ENCODE measurements around the gene GNGT2. TPM values are rescaled to one million over a fixed set of nuclear protein-coding genes. Genes with fewer than 3 reads are reported as not detected.
A peak's percentile ranks its signal among the peaks of the same experiment; 100 is the strongest.

The GNGT2 gene
- polyA plus RNA-seq, 2 donors = 0.86 to 1.3 TPM

- 3 to 4% methylated on average over 58 of the region's 58 CpGs for WGBS, 2 donors
- peaks cover 0 to 3% of the 10 kb centered on the region in 2 donors for H3K4me1 ChIP-seq (ENCODE audit: control insufficient read depth in 2 of 2, insufficient read depth in 2 of 2, low read length in 1 of 2)
- peak within 1 kb of the TSS; percentile 45 to 53 for H3K4me3 ChIP-seq (ENCODE audit: low read depth in 1 of 2, low read length in 2 of 2)
- H3K27ac ChIP-seq (ENCODE audit: low read depth in 2 of 2, low read length in 1 of 2) = no peak within 1 kb of the TSS
- H3K27me3 ChIP-seq (ENCODE audit: control insufficient read depth in 1 of 2, insufficient read depth in 2 of 2, low read length in 2 of 2) = peaks cover 0 to 4% of the 10 kb centered on the region in 2 donors
- H3K36me3 ChIP-seq (ENCODE audit: control insufficient read depth in 2 of 2, insufficient read depth in 2 of 2, low read length in 1 of 2) = no peaks in the 10 kb centered on the region
- H3K9me3 ChIP-seq (ENCODE audit: control insufficient read depth in 2 of 2, insufficient read depth in 1 of 2, low read depth in 1 of 2, low read length in 1 of 2) = no peaks in the 10 kb centered on the region
These were observed 20.5 kb upstream of the GNGT2 start, which contains the start of gene PHOSPHO1 for GRCh38 chr17:49230636-49231562. Gene PHOSPHO1 (minus strand): TSS chr17:49230787. CDS start chr17:49226691, 4,096 bp downstream.

GRCh38 chr17:49229805-49230600 is 19.6 kb upstream of the GNGT2 start:
- H3K27ac ChIP-seq (ENCODE audit: low read depth in 2 of 2, low read length in 1 of 2) = no peak overlapping the region
- H3K4me3 ChIP-seq (ENCODE audit: low read depth in 1 of 2, low read length in 2 of 2) = peak overlapping the region; percentile 45 to 53
- WGBS, 2 donors = 7 to 10% methylated on average over 36 of the region's 36 CpGs
- H3K4me1 ChIP-seq (ENCODE audit: control insufficient read depth in 2 of 2, insufficient read depth in 2 of 2, low read length in 1 of 2) = peaks cover 0 to 3% of the 10 kb centered on the region in 2 donors
- H3K9me3 ChIP-seq (ENCODE audit: control insufficient read depth in 2 of 2, insufficient read depth in 1 of 2, low read depth in 1 of 2, low read length in 1 of 2) = no peaks in the 10 kb centered on the region
- H3K27me3 ChIP-seq (ENCODE audit: control insufficient read depth in 1 of 2, insufficient read depth in 2 of 2, low read length in 2 of 2) = peaks cover 4 to 8% of the 10 kb centered on the region in 2 donors
- no peaks in the 10 kb centered on the region for H3K36me3 ChIP-seq (ENCODE audit: control insufficient read depth in 2 of 2, insufficient read depth in 2 of 2, low read length in 1 of 2)

GRCh38 chr17:49229076-49229804 is 18.9 kb upstream of the GNGT2 start:
- Histone ChIP-seq H3K4me3 (ENCODE audit: low read depth in 1 of 2, low read length in 2 of 2) (no peak overlapping the region), H3K4me1 (ENCODE audit: control insufficient read depth in 2 of 2, insufficient read depth in 2 of 2, low read length in 1 of 2) (peaks cover 6% of the 10 kb centered on the region in 2 donors), H3K36me3 (ENCODE audit: control insufficient read depth in 2 of 2, insufficient read depth in 2 of 2, low read length in 1 of 2) (no peaks in the 10 kb centered on the region), H3K27me3 (ENCODE audit: control insufficient read depth in 1 of 2, insufficient read depth in 2 of 2, low read length in 2 of 2) (peaks cover 4 to 11% of the 10 kb centered on the region in 2 donors), H3K27ac (ENCODE audit: low read depth in 2 of 2, low read length in 1 of 2) (no peak overlapping the region), H3K9me3 (ENCODE audit: control insufficient read depth in 2 of 2, insufficient read depth in 1 of 2, low read depth in 1 of 2, low read length in 1 of 2) (no peaks in the 10 kb centered on the region)
- WGBS, 2 donors = 64 to 69% methylated on average over 6 of the region's 6 CpGs

GRCh38 chr17:49227436-49228261 is 17.3 kb upstream of the GNGT2 start:
- no peaks in the 10 kb centered on the region for H3K36me3 ChIP-seq (ENCODE audit: control insufficient read depth in 2 of 2, insufficient read depth in 2 of 2, low read length in 1 of 2)
- WGBS, 2 donors = 19 to 20% methylated on average over 5 of the region's 5 CpGs
- H3K4me1 ChIP-seq (ENCODE audit: control insufficient read depth in 2 of 2, insufficient read depth in 2 of 2, low read length in 1 of 2) = peaks cover 8 to 10% of the 10 kb centered on the region in 2 donors
- no peaks in the 10 kb centered on the region for H3K9me3 ChIP-seq (ENCODE audit: control insufficient read depth in 2 of 2, insufficient read depth in 1 of 2, low read depth in 1 of 2, low read length in 1 of 2)
- H3K4me3 ChIP-seq (ENCODE audit: low read depth in 1 of 2, low read length in 2 of 2) = no peak overlapping the region
- H3K27ac ChIP-seq (ENCODE audit: low read depth in 2 of 2, low read length in 1 of 2) = no peak overlapping the region
- H3K27me3 ChIP-seq (ENCODE audit: control insufficient read depth in 1 of 2, insufficient read depth in 2 of 2, low read length in 2 of 2) = peaks cover 4 to 14% of the 10 kb centered on the region in 2 donors

- Histone ChIP-seq H3K36me3 (ENCODE audit: control insufficient read depth in 2 of 2, insufficient read depth in 2 of 2, low read length in 1 of 2) (no peaks in the 10 kb centered on the region), H3K4me3 (ENCODE audit: low read depth in 1 of 2, low read length in 2 of 2) (no peak overlapping the region), H3K4me1 (ENCODE audit: control insufficient read depth in 2 of 2, insufficient read depth in 2 of 2, low read length in 1 of 2) (peaks cover 8 to 10% of the 10 kb centered on the region in 2 donors), H3K9me3 (ENCODE audit: control insufficient read depth in 2 of 2, insufficient read depth in 1 of 2, low read depth in 1 of 2, low read length in 1 of 2) (no peaks in the 10 kb centered on the region), H3K27ac (ENCODE audit: low read depth in 2 of 2, low read length in 1 of 2) (no peak overlapping the region), H3K27me3 (ENCODE audit: control insufficient read depth in 1 of 2, insufficient read depth in 2 of 2, low read length in 2 of 2) (peaks cover 4 to 14% of the 10 kb centered on the region in 2 donors)
- WGBS, 2 donors = 64 to 89% methylated on average over 3 of the region's 3 CpGs
These were observed 16.5 kb upstream of the GNGT2 start for GRCh38 chr17:49226771-49227435.

GRCh38 chr17:49225554-49226236 is 15.3 kb upstream of the GNGT2 start:
- whole genome bisulfite sequencing, 2 donors = 80 to 82% methylated on average over 8 of the region's 8 CpGs
- no peak overlapping the region for H3K27ac ChIP-seq (ENCODE audit: low read depth in 2 of 2, low read length in 1 of 2)
- H3K36me3 ChIP-seq (ENCODE audit: control insufficient read depth in 2 of 2, insufficient read depth in 2 of 2, low read length in 1 of 2) = no peaks in the 10 kb centered on the region
- peaks cover 4 to 13% of the 10 kb centered on the region in 2 donors for H3K27me3 ChIP-seq (ENCODE audit: control insufficient read depth in 1 of 2, insufficient read depth in 2 of 2, low read length in 2 of 2)
- H3K4me1 ChIP-seq (ENCODE audit: control insufficient read depth in 2 of 2, insufficient read depth in 2 of 2, low read length in 1 of 2) = peaks cover 8 to 10% of the 10 kb centered on the region in 2 donors
- no peak overlapping the region for H3K4me3 ChIP-seq (ENCODE audit: low read depth in 1 of 2, low read length in 2 of 2)
- H3K9me3 ChIP-seq (ENCODE audit: control insufficient read depth in 2 of 2, insufficient read depth in 1 of 2, low read depth in 1 of 2, low read length in 1 of 2) = no peaks in the 10 kb centered on the region

- Histone ChIP-seq H3K27me3 (ENCODE audit: control insufficient read depth in 1 of 2, insufficient read depth in 2 of 2, low read length in 2 of 2) (peaks cover 4 to 12% of the 10 kb centered on the region in 2 donors), H3K36me3 (ENCODE audit: control insufficient read depth in 2 of 2, insufficient read depth in 2 of 2, low read length in 1 of 2) (no peaks in the 10 kb centered on the region), H3K27ac (ENCODE audit: low read depth in 2 of 2, low read length in 1 of 2) (no peak overlapping the region), H3K4me1 (ENCODE audit: control insufficient read depth in 2 of 2, insufficient read depth in 2 of 2, low read length in 1 of 2) (peaks cover 5 to 10% of the 10 kb centered on the region in 2 donors), H3K9me3 (ENCODE audit: control insufficient read depth in 2 of 2, insufficient read depth in 1 of 2, low read depth in 1 of 2, low read length in 1 of 2) (no peaks in the 10 kb centered on the region), H3K4me3 (ENCODE audit: low read depth in 1 of 2, low read length in 2 of 2) (no peak overlapping the region)
- WGBS, 2 donors = 27 to 32% methylated on average over 11 of the region's 11 CpGs
These were observed 14.6 kb upstream of the GNGT2 start for GRCh38 chr17:49224997-49225337.

All from esophagus (tissue), 2 donors.